Colon (tissue), 2 donors: ENCODE measurements around the gene IKZF4.
"Not testable (repeated sequence)": the region's sequence is repeated elsewhere in the genome, so short reads cannot be mapped to it uniquely, and the experiment has no call there.

Experiments used
- FAIRE-seq: peaks from 2 replicates; lab custom pipeline; 2012; peaks lifted over from hg19 to GRCh38; lab: Jason Lieb, UNC
- donor health status: control.
- donor health status: control.

Gene IKZF4

DNA sequence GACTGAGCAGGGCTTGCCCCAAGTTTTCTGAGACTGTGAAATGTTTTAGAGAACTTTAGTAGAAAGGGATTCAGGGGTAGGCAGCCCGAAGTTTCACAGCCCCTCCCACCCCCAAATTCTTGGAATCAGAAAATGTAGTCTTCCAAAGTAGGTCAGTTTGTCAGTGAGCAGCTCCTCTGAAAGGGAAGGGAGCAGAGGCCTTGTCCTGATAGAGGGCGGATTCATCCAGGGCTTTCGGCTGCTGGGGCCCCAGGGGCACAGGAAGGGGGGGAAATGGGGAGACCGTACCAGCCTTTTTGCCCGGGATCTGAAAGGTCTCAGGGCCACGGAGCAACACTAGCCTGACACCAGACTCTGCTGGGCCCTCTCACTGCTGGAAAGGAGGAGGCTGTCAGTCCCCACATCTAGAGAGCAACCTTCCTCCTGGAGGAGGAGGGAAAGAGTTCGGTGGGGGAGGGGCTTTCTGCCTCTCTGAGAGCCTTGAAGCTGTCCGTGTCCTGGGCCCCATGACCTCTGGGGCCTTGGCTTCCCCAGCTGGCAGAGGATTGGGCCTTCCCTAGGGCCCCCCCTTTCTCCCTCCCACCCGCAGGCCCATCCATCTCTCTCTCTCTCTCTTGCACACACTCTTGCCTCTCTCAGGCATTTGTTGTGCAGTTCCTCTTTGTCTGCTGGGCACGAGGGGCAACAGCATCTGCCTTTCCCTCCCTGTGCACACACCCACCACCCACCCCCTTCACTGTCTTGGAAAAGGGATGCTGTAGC, at the start of gene IKZF4:
TSS of gene IKZF4 (plus strand) at position 621 of the 762 bp plus-strand sequence. CDS start 451 bp downstream, outside the sequence.
- FAIRE-seq = no peak

DNA sequence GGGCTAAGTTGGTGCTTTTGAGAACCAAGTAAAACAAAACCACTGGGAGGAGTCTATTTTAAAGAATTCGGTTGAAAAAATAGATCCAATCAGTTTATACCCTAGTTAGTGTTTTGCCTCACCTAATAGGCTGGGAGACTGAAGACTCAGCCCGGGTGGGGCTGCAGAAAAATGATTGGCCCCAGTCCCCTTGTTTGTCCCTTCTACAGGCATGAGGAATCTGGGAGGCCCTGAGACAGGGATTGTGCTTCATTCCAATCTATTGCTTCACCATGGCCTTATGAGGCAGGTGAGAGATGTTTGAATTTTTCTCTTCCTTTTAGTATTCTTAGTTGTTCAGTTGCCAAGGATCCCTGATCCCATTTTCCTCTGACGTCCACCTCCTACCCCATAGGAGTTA, 48.8 kb upstream of the IKZF4 start:
- FAIRE-seq = no peak

DNA sequence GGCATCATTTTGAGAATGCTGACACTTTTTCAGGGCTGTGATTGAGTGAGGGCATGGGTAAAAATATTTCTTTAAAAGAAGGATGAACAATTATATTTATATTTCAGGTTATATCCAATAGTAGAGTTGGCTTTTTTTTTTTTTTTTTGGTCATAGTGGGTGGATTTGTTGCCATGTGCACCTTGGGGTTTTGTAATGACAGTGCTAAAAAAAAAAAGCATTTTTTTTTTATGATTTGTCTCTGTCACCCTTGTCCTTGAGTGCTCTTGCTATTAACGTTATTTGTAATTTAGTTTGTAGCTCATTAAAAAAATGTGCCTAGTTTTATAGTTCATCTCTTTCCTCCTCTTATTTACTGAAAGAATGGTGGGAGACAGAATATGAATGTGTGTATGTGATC, 48.4 kb upstream of the IKZF4 start:
- FAIRE-seq = no peak

DNA sequence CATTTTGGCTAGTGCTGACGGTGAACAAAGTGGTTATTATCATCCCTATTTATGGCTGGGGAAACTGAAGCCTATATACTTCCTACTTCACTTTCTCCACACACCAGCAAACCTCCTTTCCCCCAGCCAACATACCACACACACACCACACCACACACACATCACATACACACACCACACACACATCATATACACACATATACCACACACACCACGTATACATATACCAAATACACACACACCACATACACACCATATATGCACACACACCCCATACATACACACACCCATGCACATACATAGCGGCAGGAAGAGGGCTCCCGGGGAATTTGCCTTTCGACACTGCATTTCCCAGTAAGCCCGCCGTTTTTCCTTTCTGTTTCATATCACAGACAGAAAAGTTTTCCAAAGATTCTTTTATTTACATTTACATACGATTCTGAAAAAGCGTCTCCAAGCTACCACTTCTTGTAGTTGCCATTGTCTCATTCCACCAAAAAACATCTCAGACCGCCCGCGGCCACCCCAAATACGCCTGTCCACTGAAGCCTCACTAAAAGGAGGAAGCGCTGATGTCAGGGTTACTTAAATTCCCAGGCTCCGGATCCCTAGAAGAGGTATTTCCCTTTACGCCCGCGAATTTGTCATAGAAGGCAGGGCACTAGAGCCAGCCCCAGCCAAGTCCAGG, 47.8 kb upstream of the IKZF4 start:
- no peak for FAIRE-seq

DNA sequence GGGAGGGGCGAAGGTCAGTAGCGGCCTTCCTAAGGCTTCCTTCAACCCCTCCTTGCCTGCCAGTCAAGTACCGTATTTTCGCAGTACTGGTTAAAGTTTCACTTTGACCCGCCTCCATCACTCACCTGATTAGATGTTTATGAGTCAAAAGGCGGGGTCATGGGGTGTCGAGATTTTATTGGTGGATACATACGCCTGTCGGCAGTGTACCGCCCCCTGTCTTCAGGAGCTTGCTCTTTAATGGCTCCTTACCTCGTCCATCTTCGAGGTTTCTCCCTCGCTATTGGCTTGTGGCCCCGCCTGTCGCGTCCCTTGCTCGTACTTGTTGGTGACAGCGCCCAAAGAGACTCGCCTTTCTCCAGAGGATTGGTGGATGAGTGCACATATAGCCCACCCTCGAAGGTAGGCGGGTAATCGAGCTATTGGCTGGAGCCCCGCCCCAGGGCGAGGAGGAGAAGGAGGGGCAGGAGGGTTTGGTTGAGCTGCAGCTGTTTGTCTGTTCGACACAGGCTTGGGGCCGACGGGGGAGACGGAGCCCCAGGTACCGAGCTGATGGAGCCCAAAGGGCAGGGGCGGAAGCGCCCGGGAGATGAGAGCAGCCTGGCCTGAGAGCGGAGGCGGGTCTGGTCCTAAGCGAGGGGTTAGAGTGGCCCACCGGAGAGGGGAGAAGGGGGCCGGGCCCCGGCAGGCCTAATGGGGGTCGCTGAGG, 47.1 kb upstream of the IKZF4 start, which contains the start of gene RAB5B:
TSS of gene RAB5B (plus strand) at position 480 of the 709 bp plus-strand sequence. CDS start 12,883 bp downstream, outside the sequence.
- FAIRE-seq = peak; percentile 98

DNA sequence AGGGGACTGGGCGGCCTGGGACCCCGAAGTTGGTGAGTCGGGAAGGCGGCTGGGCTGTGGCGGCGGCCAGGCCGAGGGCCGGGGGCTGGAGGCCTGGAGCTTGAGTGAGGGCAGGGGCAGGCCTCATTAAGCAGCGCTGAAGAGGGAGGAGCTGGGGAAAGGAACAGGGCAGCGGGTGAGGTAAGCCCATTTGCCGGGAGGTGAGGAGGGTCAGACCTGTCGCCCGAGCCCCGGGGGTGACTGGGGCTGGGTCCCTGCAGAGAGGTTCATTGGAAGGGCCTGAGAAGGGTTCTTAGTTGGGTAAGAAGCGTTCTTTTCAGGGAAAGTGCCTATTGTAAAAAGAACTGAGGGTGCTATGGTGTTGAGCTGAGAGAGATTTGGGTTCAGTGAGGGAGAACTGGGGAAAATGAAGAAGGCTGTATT, 46.5 kb upstream of the IKZF4 start:
- no peak for FAIRE-seq

DNA sequence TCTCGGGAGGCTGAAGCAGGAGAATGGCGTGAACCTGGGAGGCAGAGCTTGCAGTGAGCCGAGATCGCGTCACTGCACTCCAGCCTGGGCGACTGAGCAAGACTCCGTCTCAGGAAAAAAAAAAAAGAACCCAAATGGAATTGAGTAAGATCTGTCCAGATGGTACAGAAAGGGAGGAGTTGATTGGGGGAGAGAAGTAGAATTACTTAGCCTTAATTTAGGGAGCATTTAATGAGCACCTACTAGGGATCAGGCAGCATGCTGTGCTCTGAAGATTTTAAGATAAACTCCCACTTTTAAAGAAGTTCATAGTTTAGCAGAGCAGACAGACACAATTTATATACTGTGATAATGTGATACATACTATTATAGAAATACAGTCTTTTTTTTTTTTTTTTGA, 42.5 kb upstream of the IKZF4 start:
- no peak for FAIRE-seq

DNA sequence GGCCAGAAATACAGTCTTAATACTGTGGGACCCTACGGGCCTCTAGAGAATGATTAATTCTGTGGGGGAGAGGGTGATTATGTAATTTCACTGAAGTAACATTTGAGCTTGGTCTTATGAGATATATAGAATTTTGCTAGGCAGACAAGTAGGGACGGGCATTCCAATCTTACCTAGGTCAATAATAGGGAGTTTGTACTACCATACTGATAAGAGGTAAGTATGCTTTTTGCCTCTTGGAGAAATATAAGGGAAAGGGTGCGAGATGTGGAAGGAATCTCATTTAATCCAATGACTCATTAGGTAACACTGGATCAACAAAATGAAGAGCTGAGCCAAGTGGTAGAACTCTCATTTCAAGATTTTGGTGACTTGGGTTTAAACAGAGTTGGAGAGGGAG, 41.8 kb upstream of the IKZF4 start:
- FAIRE-seq = no peak

DNA sequence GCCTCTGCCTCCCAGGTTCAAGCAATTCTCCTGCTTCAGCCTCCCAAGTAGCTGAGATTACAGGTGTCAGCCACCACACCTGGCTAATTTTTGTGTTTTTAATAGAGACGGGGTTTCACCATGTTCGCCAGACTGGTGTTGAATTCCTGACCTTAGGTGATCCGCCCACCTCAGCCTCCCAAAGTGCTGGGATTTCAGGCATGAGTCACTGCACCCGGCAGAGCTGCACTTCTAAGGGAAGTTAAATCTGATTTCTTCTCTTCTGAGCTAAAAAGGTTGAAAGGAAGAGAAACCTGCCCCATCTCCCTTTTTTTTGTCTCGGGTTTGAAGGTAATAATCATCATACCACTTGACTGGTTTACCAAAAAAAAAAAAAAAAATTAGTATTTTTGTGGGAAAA, 39.0 kb upstream of the IKZF4 start:
- FAIRE-seq = not testable (repeated sequence)

DNA sequence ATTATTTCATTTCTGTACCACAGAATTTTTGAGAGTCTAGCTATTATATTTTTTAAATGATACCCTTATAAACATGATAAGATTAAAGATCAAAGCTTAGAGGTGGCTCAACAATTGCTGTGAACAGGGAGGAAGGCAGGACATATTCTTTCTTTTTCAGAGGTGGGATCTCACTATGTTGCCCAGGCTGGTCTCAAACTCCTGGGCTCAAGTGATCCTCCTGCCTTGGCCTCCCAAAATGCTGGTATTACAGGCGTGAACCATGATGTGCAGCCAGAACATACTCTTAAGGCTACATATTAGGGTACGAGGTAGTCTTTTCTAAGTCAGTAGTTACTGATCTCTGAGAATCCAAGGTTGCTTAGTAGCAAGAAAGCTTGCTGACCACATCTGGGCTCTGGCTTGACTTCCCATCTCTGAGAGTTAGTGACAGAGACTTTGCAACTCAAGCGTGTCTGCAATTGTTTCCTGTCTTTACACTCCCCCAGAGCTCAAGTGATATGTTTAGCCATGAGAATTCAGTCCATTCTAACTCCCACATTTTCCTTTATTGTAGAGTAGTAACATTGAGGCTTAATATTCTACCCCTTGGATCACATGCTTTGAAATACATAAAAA, 38.4 kb upstream of the IKZF4 start:
- no peak for FAIRE-seq

DNA sequence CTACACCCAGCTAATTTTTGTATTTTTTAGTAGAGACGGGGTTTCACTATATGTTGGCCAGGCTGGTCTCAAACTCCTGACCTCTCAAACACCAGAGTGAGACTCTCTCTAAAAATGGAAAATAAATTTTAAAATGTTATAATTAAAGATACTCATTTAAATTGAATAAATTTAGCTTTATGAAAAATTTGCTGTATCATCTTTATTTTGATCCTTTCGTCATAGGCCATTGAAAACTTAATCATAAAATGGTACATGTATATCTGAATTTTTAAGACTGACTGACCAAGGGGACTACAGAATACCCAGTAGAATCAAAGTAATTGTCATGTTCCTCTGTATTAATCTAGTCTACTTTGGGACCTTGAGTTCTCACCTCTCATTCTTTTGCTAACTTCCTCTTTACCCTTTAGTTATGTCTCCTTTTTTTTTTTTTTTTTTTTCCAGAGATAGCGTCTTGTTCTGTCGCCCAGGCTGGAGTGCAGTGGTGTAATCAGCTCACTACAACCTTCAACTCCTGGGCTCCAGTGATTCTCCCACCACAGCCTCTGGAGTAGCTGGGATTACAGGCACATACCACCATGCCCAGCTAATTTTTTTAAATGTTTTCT, 37.5 kb upstream of the IKZF4 start:
- no peak for FAIRE-seq

DNA sequence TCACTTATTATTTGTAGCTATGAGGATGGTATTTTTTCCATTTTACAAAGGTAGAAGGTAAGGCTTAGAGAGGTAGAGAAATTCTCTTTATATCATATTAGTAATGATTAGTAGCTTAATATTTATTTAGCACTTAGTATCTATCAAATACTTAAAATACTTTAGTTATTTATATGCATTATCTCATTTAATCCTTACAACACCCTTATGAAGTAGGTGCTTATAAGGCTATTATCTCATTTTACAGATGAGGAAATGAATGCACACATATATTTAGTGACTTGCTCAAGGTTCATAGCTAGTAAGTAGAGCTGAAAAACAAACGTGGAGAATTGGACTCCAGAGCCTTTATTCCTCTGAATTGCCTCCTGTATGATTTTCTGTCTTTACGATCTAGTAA, 36.0 kb upstream of the IKZF4 start:
- no peak for FAIRE-seq

DNA sequence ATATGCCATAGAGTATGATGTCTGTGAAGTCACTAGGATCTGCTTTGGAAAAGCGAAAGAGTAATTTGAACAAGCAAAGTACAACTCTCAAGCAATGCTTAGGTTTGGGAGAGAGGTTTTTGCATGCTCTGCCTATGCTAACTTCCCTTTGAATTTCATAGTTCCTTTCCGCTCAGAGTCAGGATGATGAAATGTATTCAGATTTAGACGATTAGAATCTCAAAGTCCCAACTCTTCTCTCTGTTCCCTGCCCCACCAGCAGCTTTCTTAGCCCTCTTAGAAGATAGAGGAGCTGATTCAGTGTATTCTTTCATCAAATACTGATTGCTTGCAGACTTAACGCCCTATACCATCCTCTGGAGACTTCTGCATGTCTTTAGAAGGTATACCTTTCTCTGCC, 35.5 kb upstream of the IKZF4 start:
- no peak for FAIRE-seq

DNA sequence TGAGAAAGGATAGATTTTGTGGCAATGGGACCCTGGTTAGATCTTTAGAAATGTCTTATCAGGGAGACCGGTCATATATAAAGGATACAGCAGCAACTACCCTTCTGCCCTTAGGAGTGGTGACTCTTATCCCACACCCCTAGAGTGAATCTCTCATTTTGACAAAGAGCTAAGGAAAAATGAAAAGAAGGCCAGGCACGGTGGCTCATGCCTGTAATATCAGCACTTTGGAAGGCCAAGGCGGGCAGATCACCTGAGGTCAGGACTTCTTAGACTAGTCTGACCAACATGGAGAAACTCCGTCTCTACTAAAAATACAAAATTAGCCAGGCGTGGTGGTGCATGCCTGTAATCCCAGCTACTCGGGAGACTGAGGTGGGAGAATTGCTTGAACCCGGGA, 34.9 kb upstream of the IKZF4 start:
- not testable (repeated sequence) for FAIRE-seq

DNA sequence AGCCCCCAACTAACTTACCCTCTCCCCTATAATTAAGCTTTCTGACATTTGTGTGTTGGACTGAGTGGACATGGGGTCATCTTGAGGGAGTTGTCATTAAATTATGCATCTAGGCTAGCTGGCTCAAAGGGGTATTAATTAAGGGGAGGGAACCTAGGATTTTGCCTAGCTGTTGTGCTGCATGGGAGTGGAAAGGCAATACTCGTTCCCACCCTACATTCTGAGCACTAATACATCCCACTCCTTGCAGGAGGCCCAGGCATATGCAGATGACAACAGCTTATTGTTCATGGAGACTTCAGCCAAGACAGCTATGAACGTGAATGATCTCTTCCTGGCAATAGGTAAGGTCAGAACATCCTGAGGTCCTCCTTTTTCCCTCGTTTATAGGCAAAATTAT, 29.7 kb upstream of the IKZF4 start:
- no peak for FAIRE-seq

DNA sequence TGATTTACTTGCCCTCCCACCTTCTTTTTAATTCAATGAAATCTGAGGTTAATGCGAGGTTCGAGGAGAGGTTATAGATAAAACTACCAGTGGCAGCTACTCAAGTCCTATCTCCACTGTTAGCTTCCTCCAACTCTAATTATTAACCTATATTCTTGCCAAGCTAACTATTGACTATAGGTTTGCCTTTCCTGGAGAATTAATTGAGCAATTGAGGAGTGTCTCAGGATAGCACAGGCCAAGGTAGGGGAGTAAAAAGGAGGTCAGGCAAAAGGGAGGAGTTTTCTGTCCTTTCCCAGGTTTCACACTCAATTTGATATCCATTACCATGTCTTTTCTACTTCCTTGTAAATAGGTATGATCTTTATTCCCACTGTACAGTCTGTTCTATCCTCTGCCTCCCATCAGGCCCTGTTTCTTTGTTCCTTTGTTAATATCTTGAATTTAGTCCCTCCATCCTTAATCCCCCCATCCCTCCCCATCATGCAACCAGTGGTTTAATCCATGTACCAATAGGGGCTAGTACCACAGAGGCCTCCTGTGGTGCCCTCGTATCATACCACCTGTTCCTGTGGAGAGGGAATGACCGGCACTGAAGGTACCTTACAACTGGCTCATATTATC, 27.5 kb upstream of the IKZF4 start:
- FAIRE-seq = no peak

DNA sequence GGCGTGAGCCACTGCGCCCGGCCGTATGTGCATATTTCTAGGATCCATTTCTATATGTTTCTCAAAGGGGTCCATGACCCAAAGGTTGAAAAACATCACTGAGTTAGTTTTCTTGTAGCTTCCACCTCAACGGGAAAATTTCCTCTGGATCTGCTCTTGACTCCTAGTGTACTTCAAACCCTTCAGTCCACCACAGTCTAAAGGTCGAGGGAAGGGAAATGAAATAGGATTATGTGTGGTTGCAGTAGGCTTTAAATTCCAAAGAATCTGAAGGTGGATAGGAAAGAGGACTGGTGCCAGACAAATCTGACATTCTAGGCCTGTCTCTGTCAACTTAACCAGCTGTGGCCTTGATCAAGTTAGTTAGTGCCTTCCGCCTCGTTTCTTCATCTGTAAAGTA, 25.5 kb upstream of the IKZF4 start:
- FAIRE-seq = no peak

DNA sequence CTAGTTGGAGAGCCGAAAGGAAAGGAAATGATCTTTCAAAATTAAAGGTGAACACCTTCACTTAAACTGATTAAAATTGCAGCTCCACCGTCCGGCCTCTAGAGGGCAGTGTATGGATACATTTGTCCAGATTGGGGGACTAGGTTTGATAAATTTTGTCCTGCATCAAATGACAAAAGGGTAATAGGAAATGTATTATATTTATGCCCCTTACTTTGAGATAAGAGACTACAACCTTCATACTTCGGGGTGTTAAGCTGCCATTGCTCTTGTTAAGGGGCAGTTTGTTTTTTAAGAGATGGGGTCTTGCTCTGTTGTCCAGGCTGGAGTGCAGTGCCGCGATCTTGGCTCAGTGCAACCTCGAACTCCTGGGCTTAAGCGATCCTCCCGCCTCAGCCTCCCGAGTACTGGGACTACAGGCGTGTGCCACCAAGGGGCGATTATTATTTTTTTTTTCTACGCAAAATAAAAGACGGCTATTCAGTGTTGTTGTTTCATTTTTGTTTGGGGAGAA, 24.6 kb upstream of the IKZF4 start:
- no peak for FAIRE-seq

DNA sequence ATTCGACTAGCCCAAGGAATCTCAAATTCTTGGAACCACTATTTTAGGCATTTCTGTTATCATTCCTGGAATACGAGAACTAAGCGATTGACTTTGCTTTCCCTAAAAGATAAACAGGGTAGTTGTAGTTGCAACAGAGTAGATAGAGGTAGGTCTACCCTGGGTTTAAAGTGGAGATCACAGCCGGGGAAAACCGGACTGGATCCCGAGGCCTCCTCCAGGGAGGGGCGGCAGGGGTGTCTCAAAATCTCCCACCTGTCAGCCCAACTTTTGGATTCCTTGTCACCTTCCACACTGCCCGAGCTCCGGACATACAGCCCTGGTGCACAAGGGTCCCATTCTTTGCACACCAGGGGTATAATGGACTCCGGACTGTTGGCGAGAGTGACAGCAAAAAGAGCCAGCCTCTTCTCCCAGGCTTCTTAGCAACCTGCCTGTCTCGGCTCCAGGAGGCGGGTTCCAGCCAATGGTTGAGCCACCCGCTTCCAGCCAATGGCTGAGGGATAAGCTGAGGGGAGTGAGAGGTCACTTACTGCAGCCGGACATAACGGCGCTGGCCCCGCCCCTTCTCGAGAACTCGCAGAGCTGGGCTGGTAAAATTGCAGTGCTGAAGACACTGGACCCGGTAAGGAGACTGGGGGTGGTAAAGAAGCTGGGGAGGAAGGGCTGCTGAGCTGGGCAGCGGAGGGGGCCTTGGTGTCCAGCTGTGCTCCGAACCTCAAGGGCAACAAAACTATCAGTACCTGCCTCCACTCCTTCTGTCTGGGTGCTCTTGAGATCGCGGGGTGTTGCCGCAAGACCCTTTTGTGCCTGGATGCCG, 23.9 kb upstream of the IKZF4 start, which contains the start of gene SUOX:
TSS of gene SUOX (plus strand) at position 562 of the 820 bp plus-strand sequence. CDS start 4,946 bp downstream, outside the sequence.
- no peak for FAIRE-seq

DNA sequence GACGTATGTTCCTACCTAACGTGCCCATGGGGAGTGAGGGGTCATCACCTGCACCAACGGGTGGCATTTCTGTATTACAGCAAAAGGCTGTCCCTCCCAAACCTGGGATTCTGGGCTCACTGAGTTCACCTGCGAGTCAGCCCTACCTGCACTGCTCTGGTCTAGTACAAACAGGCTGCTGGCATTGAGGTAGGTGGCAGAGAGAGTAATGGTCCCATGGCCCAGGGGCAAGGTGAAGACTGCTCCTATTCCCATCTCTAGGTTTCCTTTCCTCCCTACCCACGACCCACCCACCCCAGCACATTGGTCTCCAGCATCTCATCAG, 23.3 kb upstream of the IKZF4 start:
- FAIRE-seq = no peak

DNA sequence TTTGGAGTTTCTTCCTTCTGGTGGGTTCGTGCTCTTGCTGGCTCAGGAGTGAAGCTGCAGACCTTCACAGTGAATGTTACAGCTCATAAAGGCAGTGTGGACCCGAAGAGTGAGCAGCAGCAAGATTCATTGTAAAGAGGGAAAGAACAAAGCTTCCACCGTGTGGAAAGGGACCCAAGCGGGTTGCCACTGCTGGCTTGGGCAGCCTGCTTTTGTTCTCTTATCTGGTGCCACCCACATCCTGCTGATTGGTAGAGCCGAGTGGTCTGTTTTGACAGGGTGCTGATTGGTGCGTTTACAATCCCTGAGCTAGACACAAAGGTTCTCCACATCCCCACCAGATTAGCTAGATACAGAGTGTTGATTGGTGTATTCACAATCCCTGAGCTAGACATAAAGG, 21.3 kb upstream of the IKZF4 start:
- not testable (repeated sequence) for FAIRE-seq
